ENCODE data around the gene PCED1B. TPM values are rescaled to one million over a fixed set of nuclear protein-coding genes. Genes with fewer than 3 reads are reported as not detected.
A peak's percentile ranks its signal among the peaks of the same experiment; 100 is the strongest.
"Not testable (repeated sequence)": the region's sequence is repeated elsewhere in the genome, so short reads cannot be mapped to it uniquely, and the experiment has no call there.

The PCED1B gene
- total and polyA plus RNA-seq, 2 experiments from 2014 or later = 3.6 to 6.6 TPM

GRCh38 chr12:47276621-47277309, 197.3 kb downstream of the PCED1B start:
- peak; percentile 53 for DNase-seq (ENCODE audit: low spot score)
- Histone ChIP-seq H3K4me3 (no peak overlapping the region), H3K27ac (peak overlapping the region; percentile 78), H3K36me3 (replicated peaks; ENCODE audit: insufficient read depth, low read depth) (no peaks in the 10 kb centered on the region), H3K9me3 (ENCODE audit: low read depth) (no peaks in the 10 kb centered on the region), H2AFZ (peak overlapping the region; percentile 23), H4K20me1 (ENCODE audit: insufficient read depth, poor library complexity, severe bottlenecking) (no peaks in the 10 kb centered on the region), H3K79me2 (no peaks in the 10 kb centered on the region), H3K9me2 (replicated peaks; ENCODE audit: insufficient read depth) (no peaks in the 10 kb centered on the region), H3K27me3 (no peaks in the 10 kb centered on the region), H3K4me1 (ENCODE audit: insufficient read depth) (peaks cover 19% of the 10 kb centered on the region), H3K4me2 (peak overlapping the region; percentile 32)
- TF ChIP-seq EZH2 (IDR thresholded peaks at IDR 0.05; ENCODE audit: borderline replicate concordance) (no peak), EZH2phosphoT487 (IDR thresholded peaks at IDR 0.05; ENCODE audit: low read depth, severe bottlenecking, unreplicated experiment) (no peak)
- TF ChIP-seq, protein P1, sequence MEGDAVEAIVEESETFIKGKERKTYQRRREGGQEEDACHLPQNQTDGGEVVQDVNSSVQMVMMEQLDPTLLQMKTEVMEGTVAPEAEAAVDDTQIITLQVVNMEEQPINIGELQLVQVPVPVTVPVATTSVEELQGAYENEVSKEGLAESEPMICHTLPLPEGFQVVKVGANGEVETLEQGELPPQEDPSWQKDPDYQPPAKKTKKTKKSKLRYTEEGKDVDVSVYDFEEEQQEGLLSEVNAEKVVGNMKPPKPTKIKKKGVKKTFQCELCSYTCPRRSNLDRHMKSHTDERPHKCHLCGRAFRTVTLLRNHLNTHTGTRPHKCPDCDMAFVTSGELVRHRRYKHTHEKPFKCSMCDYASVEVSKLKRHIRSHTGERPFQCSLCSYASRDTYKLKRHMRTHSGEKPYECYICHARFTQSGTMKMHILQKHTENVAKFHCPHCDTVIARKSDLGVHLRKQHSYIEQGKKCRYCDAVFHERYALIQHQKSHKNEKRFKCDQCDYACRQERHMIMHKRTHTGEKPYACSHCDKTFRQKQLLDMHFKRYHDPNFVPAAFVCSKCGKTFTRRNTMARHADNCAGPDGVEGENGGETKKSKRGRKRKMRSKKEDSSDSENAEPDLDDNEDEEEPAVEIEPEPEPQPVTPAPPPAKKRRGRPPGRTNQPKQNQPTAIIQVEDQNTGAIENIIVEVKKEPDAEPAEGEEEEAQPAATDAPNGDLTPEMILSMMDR (IDR thresholded peaks at IDR 0.05; ENCODE audit: poor library complexity) = no peak
- 37% methylated on average over 4 of the region's 4 CpGs for WGBS (ENCODE audit: low lambda C conversion rate, missing lambda C conversion rate)

- peaks cover 12% of the 10 kb centered on the region for H3K4me1 ChIP-seq (ENCODE audit: insufficient read depth)
- H3K27me3 ChIP-seq = no peaks in the 10 kb centered on the region
- H3K9me3 ChIP-seq (ENCODE audit: low read depth) = no peaks in the 10 kb centered on the region
- 100% methylated on average over 1 of the region's 1 CpG for WGBS (ENCODE audit: low lambda C conversion rate, missing lambda C conversion rate)
- no peak overlapping the region for H3K4me3 ChIP-seq
- H3K9me2 ChIP-seq (replicated peaks; ENCODE audit: insufficient read depth) = no peaks in the 10 kb centered on the region
- TF ChIP-seq EZH2 (IDR thresholded peaks at IDR 0.05; ENCODE audit: borderline replicate concordance) = no peak
- no peak for TF ChIP-seq EZH2phosphoT487 (IDR thresholded peaks at IDR 0.05; ENCODE audit: low read depth, severe bottlenecking, unreplicated experiment)
- TF ChIP-seq, protein P1 (IDR thresholded peaks at IDR 0.05; ENCODE audit: poor library complexity) = no peak
- H3K27ac ChIP-seq = peak overlapping the region; percentile 78
- H3K36me3 ChIP-seq (replicated peaks; ENCODE audit: insufficient read depth, low read depth) = no peaks in the 10 kb centered on the region
- H2AFZ ChIP-seq = no peak overlapping the region
- DNase-seq (ENCODE audit: low spot score) = peak; percentile 49
- no peak overlapping the region for H3K4me2 ChIP-seq
- no peaks in the 10 kb centered on the region for H3K79me2 ChIP-seq
- H4K20me1 ChIP-seq (ENCODE audit: insufficient read depth, poor library complexity, severe bottlenecking) = no peaks in the 10 kb centered on the region
Observed at GRCh38 chr12:47277972-47278448, 198.6 kb downstream of the PCED1B start.

GRCh38 chr12:47279758-47280157, 200.3 kb downstream of the PCED1B start:
- not testable (repeated sequence) for DNase-seq (ENCODE audit: low spot score); H4K20me1 ChIP-seq (ENCODE audit: insufficient read depth, poor library complexity, severe bottlenecking); H3K27me3 ChIP-seq; H3K9me3 ChIP-seq (ENCODE audit: low read depth); H3K9me2 ChIP-seq (replicated peaks; ENCODE audit: insufficient read depth); H2AFZ ChIP-seq; H3K36me3 ChIP-seq (replicated peaks; ENCODE audit: insufficient read depth, low read depth); H3K4me3 ChIP-seq; H3K27ac ChIP-seq; H3K4me2 ChIP-seq; H3K79me2 ChIP-seq
- WGBS (ENCODE audit: low lambda C conversion rate, missing lambda C conversion rate) = 96% methylated on average over 8 of the region's 8 CpGs
- H3K4me1 ChIP-seq (ENCODE audit: insufficient read depth) = peaks cover 12% of the 10 kb centered on the region

DNA sequence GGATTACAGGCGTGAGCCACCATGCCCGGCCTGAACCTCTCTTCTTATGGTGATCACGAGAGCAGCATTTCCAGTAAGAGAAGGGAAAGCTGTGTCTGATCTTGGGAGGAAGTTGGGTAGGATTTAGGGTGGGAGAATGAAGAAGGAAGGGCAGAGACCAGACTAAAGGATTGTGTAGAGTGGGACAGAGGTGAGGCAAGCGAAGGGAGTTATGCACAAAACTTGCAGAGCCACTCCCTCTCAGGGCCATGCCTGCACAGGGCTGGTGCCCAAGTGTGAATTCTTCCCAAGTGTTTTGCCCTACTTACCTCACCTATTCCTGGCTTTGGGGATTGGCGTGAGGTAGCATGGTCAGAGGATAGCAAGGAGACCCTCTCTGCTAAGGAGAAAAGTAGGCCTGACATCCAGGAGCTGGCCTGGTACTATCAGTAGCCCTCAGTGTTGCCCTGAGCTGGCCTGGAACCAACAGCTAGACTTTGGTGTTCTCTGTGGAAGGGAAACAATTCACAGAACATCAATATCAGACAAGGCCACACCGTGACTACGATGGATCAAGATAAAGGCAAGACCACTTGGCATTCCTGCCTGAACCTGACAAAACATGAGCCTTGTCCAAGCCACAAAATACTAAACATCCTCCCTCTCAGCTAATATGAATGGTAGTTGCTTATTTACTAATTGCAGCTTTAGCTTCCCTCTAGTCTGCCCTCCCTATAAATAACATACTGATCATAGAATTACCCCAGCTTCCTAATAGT, 201.3 kb downstream of the PCED1B start:
- no peaks in the 10 kb centered on the region for H3K36me3 ChIP-seq (replicated peaks; ENCODE audit: insufficient read depth, low read depth)
- no peak for TF ChIP-seq EZH2 (IDR thresholded peaks at IDR 0.05; ENCODE audit: borderline replicate concordance)
- TF ChIP-seq, protein P1 (IDR thresholded peaks at IDR 0.05; ENCODE audit: poor library complexity) = no peak
- TF ChIP-seq EZH2phosphoT487 (IDR thresholded peaks at IDR 0.05; ENCODE audit: low read depth, severe bottlenecking, unreplicated experiment) = no peak
- H3K9me2 ChIP-seq (replicated peaks; ENCODE audit: insufficient read depth) = no peaks in the 10 kb centered on the region
- no peaks in the 10 kb centered on the region for H3K9me3 ChIP-seq (ENCODE audit: low read depth)
- H3K4me3 ChIP-seq = no peak overlapping the region
- H3K4me2 ChIP-seq = no peak overlapping the region
- no peak overlapping the region for H3K27ac ChIP-seq
- no peaks in the 10 kb centered on the region for H4K20me1 ChIP-seq (ENCODE audit: insufficient read depth, poor library complexity, severe bottlenecking)
- no peak for DNase-seq (ENCODE audit: low spot score)
- WGBS (ENCODE audit: low lambda C conversion rate, missing lambda C conversion rate) = 86% methylated on average over 7 of the region's 7 CpGs
- peaks cover 12% of the 10 kb centered on the region for H3K4me1 ChIP-seq (ENCODE audit: insufficient read depth)
- H3K79me2 ChIP-seq = no peaks in the 10 kb centered on the region
- no peaks in the 10 kb centered on the region for H3K27me3 ChIP-seq
- H2AFZ ChIP-seq = no peak overlapping the region
